Kasumi-1 (cell line): ENCODE results near the gene MRPS17.
"Not testable (repeated sequence)": the region's sequence is repeated elsewhere in the genome, so short reads cannot be mapped to it uniquely, and the experiment has no call there.

ENCODE experiments used
- DNase-seq, 2 experiments: peaks; one replicate each; lab custom pipeline; 2025; lab: John Stamatoyannopoulos, UW

The MRPS17 gene

DNA sequence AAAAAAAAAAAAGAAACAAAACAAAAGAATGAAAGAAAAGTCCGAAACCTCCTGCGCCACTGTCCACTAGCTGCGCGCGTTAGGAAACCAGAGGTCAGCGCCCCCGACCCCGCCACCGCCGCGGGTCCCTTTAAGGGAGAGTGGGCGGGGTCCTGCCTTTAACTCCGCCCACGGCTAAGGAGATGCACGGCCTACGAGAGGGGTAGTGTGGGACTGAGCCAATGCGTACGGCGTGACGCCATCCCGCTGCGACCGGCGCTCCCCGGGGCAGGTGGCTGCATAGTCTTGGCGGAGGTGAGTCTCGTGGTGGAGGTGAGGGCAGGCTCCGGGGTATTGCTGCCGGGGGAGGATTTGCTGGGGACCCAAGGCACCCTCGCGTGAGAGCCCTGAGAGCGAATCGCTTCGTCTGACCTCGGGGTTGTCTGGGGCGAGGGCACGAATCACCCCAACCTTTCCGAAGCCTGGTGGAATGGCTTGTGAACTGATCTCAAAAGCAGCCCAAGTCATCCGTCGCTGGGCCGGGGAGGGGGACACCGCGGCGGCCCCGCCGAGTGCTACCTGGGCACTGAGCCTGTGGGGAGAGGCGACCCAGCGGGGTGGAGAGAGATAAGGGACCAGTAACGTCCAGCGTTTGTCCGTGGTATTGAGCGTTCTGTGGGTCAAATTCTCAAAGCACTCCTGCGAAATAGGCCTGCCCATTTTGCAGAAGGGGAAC, at the start of gene MRPS17:
TSS of gene MRPS17 (plus strand) at position 241 of the 715 bp plus-strand sequence. CDS start 1,319 bp downstream, outside the sequence.
- peak; percentile 95 to 97 for DNase-seq

DNA sequence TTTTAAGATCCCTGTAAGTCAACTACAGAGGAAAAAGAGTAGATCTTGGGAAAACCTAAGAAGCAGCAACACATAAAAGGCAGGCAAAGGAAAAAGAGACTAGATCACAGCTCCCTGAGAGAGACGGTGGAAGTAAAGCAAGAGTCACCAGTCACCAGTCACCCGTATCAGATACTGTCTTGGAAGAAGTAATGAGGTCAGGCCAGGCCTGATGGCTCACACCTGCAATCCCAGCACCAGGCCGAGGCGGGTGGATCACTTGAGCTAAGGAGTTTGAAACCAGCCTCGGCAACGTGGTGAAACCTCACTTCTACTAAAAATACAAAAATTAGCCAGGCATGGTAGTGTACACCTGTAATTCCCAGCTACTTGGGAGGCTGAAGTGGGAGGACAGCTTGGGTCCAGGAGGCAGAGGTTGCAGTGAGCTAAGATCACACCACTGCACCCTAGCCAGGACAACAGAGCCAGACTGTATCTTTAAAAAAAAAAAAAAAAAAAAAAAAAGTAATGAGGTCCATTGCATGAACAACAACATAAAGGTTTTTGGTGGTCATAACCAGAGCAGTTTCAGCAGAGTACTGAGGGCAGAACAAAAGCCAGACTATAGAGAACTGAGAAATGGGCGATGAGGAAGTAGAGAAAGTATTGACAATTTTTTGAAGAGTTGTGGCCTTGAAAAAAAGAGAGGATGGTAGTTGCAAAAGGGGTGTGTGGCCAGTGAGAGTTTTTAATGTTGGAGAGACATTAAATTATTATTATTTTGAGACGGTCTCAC, 47.5 kb upstream of the MRPS17 start:
- DNase-seq, result no peak

GRCh38 chr7:55912748-55913158, 38.9 kb upstream of the MRPS17 start:
- DNase-seq, result no peak

- DNase-seq, result no peak
Measured at GRCh38 chr7:55917771-55918170, 33.9 kb upstream of the MRPS17 start.

DNA sequence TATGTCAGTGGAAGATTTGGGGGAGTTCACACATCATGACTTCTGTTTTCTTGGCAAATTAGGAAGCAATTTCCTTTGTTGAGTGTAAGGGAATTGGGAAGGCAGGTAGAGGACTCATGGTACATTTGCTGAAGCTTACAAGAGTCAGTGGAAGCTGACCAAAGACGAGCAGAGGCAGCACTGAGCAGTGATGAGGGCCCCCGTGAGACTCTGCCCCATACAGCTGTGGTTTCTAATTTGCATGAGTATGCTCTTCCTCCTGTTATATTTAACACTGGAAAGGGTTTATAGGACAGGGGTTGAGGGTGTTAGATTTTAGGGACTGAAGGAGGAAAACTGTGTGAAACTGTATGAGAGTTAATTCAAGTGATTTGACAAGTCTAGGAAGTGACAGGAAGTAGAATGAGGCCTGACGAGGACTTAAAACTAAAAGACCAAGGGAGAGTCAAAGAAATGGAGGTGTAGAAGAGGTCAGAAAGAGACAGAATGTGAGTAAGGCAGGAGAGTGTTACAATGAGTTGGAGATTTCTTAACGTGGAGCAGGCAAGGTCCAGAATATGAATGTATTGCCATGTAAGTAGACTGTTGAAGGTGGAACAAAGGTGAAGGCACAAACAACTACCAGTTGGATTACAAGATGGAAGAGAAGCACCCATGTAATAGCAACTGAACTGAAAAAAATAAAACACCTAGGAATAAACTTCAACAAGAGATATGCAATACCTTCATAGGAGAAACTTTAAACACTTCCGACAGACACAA, 23.5 kb upstream of the MRPS17 start:
- DNase-seq, result no peak

DNA sequence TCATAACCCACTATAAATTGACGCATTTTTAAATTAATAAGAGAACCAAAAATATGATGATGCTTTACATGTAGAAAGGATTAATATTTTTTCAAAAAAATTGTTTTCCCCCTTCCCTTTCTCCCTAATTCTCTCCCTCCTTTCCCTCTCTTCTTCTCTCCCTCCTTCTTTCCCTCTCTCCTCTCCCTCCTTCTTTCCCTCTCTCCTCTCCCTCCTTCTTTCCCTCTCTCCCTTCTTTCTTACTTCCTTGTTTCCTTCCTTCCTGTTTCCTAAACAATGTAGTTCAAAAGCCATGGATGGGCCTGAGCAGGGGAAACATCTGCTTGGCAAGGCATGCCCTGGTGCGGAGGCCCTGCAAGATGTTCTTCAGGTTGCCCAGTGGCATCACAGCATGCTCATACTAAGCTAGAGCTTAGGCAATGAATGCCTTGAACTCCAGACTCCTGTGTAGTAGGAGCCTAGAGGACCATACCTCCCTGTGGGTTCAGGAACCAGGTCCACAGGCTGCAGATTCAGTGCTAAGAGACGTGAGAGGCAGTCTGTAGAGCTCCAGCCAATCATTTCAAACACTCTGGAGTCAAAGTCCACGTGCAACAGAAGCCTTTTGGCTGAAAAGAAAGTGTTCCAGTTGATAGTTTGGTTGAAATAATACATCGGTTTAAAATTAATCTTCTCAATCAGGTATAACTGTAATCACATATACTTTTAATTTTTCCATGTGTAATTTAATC, 20.1 kb upstream of the MRPS17 start:
- no peak for DNase-seq

DNA sequence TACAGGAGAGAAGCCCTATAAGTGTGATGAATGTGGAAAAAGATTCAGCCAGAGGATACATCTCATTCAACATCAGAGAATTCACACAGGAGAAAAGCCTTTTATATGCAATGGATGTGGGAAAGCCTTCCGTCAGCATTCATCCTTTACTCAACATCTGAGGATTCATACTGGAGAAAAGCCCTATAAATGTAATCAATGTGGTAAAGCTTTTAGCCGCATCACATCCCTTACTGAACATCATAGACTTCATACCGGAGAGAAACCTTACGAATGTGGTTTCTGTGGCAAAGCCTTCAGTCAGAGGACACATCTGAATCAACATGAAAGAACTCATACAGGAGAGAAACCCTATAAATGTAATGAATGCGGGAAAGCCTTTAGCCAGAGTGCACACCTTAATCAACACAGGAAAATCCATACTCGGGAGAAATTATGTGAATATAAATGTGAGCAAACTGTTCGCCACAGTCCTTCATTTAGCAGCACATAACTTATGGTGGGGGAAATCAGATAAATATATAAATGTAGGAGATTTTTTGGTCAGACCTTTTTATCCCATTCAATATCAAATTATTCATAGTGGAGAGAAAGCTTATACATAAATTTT, 12.1 kb upstream of the MRPS17 start:
- DNase-seq, result no peak

DNA sequence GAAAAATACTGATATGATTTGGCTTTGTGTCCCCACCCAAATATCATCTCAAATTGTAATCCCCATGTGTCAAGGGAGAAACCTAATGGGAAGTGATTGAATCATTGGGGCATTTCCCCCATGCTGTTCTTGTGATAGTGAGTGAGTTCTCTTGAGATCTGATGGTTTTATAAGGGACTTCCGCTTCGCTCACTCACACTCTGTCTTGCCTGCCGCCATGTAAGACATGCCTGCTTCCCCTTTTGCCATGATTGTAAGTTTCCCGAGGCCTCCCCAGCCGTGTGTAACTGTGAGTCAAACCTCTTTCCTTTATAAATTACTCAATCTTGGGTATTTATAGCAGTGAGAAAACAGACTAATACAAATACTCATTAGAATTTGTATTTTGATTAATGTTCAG, 5.1 kb upstream of the MRPS17 start:
- no peak for DNase-seq

DNA sequence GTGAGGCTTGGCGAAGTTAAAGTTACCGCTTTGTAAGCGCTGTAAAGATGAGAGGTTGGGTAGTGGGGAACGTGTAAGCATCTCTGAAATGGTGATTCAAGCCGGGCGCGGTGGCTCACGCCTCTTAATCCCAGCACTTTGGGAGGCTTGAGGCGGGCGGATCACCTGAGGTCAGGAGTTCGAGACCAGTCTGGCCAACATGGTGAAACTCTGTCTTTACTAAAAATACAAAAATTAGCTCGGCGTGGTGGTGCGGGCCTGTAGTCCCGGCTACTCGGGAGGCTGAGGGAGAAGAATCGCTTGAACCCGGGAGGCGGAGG, 635 bp downstream of the MRPS17 start:
- not testable (repeated sequence) for DNase-seq

GRCh38 chr7:55953707-55954475, 2.2 kb downstream of the MRPS17 start:
- DNase-seq, result no peak

DNA sequence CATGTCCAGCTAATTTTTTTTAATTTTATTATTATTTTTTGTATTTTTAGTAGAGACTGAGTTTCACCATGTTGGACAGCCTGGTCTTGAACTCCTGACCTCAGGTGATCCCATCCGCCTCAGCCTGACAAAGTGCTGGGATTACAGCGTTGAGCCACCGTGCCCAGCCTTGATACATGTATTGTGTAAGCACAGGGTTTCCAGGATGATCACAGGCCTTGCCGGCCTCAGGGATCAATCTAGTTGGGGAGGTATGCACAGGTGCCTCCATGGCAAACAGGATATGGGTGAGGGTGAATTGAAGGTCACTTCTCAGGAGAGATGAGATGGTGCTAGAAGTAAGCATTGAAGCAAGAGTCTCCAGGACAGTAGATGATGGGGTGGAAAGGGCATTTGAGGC, 5.5 kb downstream of the MRPS17 start:
- DNase-seq, result no peak

GRCh38 chr7:55962014-55962413, 10.3 kb downstream of the MRPS17 start:
- DNase-seq, result no peak

DNA sequence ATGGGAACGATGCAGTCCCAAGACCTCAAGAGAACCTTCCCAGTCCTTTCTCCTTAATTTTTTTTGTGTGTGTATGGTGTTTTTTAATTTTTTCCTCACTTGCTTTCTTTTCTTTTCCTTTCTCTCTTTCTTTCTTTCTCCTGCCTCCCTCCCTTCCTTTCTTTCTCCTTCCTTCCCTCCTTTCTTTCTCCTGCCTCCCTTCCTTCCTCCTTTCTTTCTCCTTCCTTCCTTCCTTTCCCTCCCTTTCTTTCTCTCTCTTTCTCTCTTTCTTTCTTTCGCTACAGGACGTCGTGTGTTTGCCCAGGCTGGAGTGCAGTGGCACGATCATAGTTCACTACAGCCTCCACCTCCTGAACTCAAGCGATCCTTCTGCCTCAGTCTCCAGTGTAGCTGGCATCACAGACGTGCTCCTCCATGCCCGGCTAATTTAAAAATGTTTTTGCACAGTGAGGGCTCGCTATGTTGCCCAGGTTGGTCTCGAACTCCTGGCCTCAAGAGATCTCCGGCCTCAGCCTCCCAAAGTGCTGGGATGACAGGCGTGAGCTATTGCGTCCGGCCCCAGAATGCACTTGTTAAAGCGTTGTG, 12.0 kb downstream of the MRPS17 start:
- DNase-seq, result no peak

GRCh38 chr7:55964261-55965099, 12.8 kb downstream of the MRPS17 start, which contains the start of gene NIPSNAP2:
TSS of gene NIPSNAP2 (plus strand) at chr7:55964585. CDS start at chr7:55964610, 25 bp downstream.
- DNase-seq, result peak; percentile 50 to 70

- DNase-seq, result peak; percentile 68 to 71
Measured at GRCh38 chr7:55965100-55965470, 13.4 kb downstream of the MRPS17 start.

DNA sequence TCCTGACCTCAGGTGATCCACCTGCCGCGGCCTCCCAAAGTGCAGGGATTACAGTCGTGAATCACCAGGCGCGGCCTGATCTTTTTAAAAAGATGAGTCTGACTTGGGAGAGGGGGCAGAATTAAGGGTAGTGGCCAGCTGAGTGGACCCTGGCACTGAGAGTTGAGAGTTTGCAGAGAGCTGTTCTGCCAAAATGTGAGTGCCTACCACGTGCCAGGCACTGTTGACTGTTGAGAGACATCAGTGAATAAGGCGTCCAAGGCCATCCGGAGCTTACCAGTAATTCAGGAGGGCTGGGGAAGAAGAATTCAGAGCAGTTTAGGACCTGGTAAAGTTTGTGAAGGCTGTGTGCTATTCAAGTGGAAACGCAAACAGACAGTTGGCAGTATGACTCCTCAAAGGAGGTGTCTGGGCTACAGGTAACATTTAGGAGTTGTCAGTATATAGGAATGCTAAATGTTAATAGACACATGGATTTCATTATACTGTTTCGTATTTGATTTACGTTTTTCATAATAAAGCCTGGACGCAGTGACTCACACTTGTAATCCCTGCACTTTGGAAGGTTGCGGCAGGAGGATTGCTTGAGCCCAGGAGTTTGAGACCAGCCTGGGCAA, 14.2 kb downstream of the MRPS17 start:
- DNase-seq, result no peak

GRCh38 chr7:55966851-55967250, 15.2 kb downstream of the MRPS17 start:
- DNase-seq, result no peak

DNA sequence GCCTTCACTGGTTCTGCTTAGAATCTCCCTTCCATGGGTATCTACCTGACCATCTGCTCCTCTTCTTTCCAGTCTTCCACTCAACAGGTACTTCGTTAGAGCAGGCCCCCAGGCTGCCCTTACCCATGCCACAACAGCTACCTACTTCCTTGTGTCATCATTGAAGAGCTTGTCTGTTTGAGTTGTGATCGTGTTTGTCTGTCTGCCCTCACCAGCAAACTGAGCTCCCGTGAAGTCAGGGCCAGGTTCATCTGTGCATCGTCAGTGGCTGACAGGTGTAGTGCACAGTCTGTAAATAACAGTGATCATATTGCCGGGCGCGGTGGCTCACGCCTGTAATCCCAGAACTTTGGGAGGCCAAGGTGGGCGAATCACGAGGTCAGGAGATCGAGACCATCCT, 17.7 kb downstream of the MRPS17 start:
- no peak for DNase-seq

DNA sequence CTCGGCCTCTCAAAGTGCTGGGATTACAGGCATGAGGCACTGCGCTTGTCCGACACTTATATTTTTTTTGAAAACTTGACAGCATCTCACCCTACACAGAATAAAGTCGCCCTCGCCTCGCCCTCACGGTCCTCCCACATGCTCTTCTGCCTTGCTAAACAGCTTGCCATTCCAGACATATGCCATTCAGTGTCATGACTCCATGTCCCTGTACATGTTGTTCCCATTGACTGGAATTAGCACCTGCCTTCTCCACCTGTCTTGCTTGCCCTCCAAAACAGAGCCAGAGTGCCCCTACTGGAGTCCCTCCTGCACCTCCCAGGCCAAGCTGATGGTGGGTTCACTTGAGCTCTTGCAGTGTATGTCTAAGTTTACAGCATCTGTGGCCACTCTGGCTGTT, 18.9 kb downstream of the MRPS17 start:
- DNase-seq, result no peak
